ENCODE data around the gene PPIF.

The PPIF gene

GRCh38 chr10:79303631-79304478, 43.4 kb upstream of the PPIF start:
- no peak for DNase-seq (ENCODE audit: low read depth, low spot score)
- H3K4me3 ChIP-seq (ENCODE audit: low read depth, low read length), result no peak overlapping the region
- POLR2A ChIA-PET, result interaction anchor here (0.7 kb wide), 1 partner anchor 10 kb away, joined by 3 read pairs; no protein-coding TSS in a partner anchor
- CTCF ChIA-PET, result interaction anchor here (3.2 kb wide), 1 partner anchor 12 kb away, joined by 13 read pairs; no protein-coding TSS in a partner anchor
- no peak for TF ChIP-seq CTCF (IDR thresholded peaks at IDR 0.05; ENCODE audit: insufficient read depth, low read length, missing control alignments)

- no peak overlapping the region for H3K4me3 ChIP-seq (ENCODE audit: low read depth, low read length)
- ChIA-PET POLR2A (interaction anchor here (0.7 kb wide), 1 partner anchor 58 kb away, joined by 3 read pairs; no protein-coding TSS in a partner anchor), CTCF (interaction anchor here (3.2 kb wide), 1 partner anchor 11 kb away, joined by 13 read pairs; no protein-coding TSS in a partner anchor)
- DNase-seq (ENCODE audit: low read depth, low spot score), result no peak
- no peak for TF ChIP-seq CTCF (IDR thresholded peaks at IDR 0.05; ENCODE audit: insufficient read depth, low read length, missing control alignments)
Observed at GRCh38 chr10:79304479-79305087, 42.7 kb upstream of the PPIF start.

- CTCF ChIA-PET, result interaction anchor here (0.8 kb wide), 1 partner anchor 25 kb away, joined by 3 read pairs; no protein-coding TSS in a partner anchor
- no peak overlapping the region for H3K4me3 ChIP-seq (ENCODE audit: low read depth, low read length)
- POLR2A ChIA-PET, result no interaction called here
- TF ChIP-seq CTCF (IDR thresholded peaks at IDR 0.05; ENCODE audit: insufficient read depth, low read length, missing control alignments), result no peak
- no peak for DNase-seq (ENCODE audit: low read depth, low spot score)
Observed at GRCh38 chr10:79305515-79305914, 41.8 kb upstream of the PPIF start.

GRCh38 chr10:79305988-79306387, 41.3 kb upstream of the PPIF start:
- DNase-seq (ENCODE audit: low read depth, low spot score), result no peak
- TF ChIP-seq CTCF (IDR thresholded peaks at IDR 0.05; ENCODE audit: insufficient read depth, low read length, missing control alignments), result no peak
- ChIA-PET POLR2A (no interaction called here), CTCF (interaction anchor here (0.8 to 1.3 kb wide), 2 partner anchors 10 to 25 kb away, joined by 3 to 4 read pairs; no protein-coding TSS in a partner anchor)
- no peak overlapping the region for H3K4me3 ChIP-seq (ENCODE audit: low read depth, low read length)

GRCh38 chr10:79306644-79307220, 40.5 kb upstream of the PPIF start:
- ChIA-PET CTCF (interaction anchor here (1.3 kb wide), 1 partner anchor 9 kb away, joined by 4 read pairs; no protein-coding TSS in a partner anchor), POLR2A (no interaction called here)
- no peak for TF ChIP-seq CTCF (IDR thresholded peaks at IDR 0.05; ENCODE audit: insufficient read depth, low read length, missing control alignments)
- H3K4me3 ChIP-seq (ENCODE audit: low read depth, low read length), result no peak overlapping the region
- no peak for DNase-seq (ENCODE audit: low read depth, low spot score)

- ChIA-PET POLR2A (no interaction called here), CTCF (no interaction called here)
- no peak for TF ChIP-seq CTCF (IDR thresholded peaks at IDR 0.05; ENCODE audit: insufficient read depth, low read length, missing control alignments)
- H3K4me3 ChIP-seq (ENCODE audit: low read depth, low read length), result no peak overlapping the region
- no peak for DNase-seq (ENCODE audit: low read depth, low spot score)
Observed at GRCh38 chr10:79308016-79308415, 39.3 kb upstream of the PPIF start.

Data from AG04449 (cell line).